Sigmoid colon (tissue), 7 donors: ENCODE data around the gene RALY. TPM values are rescaled to one million over a fixed set of nuclear protein-coding genes. Genes with fewer than 3 reads are reported as not detected.

Source experiments
- DNase-seq: peaks from one replicate; pipeline ENCODE4 v3.0.0-alpha.2; 2019
- H3K27ac ChIP-seq, 4 donors: fragments of 200-600 bp; sonication (generic); one replicate each; pipeline ENCODE4 v1.5.1; 2016 to 2019; ENCODE audit warnings: mild to moderate bottlenecking in 1 of 4
- H3K27me3 ChIP-seq, 3 donors: fragments of 200-600 bp; sonication (generic); one replicate each; pipeline ENCODE4 v1.5.1; 2019; ENCODE audit warnings: mild to moderate bottlenecking in 1 of 3
- H3K36me3 ChIP-seq, 4 donors: fragments of 200-600 bp; sonication (generic); one replicate each; pipeline ENCODE4 v1.5.1; 2016 to 2019
- H3K4me1 ChIP-seq, 4 donors: fragments of 200-600 bp; sonication (generic); one replicate each; pipeline ENCODE4 v1.5.1; 2017 to 2019
- H3K4me3 ChIP-seq, 4 donors: fragments of 200-600 bp; sonication (generic); one replicate each; pipeline ENCODE4 v1.5.1; 2017 to 2019; ENCODE audit warnings: mild to moderate bottlenecking in 2 of 4, moderate library complexity in 1 of 4
- H3K9me3 ChIP-seq, 4 donors: fragments of 200-600 bp in 3 of 4; sonication (generic) in 3 of 4; one replicate each; pipeline versions ENCODE4 v1.5.1 to v1.6.1; 2013 to 2019
- EP300 ChIP-seq, 4 donors: sonication (generic); formaldehyde crosslinking; IDR thresholded peaks; one replicate each; pipeline ENCODE4 v1.6.1; 2017; ENCODE audit warnings: antibody characterized with exemption in 4 of 4
- POLR2A ChIP-seq, 2 donors: fragments of 450-650 bp; IDR thresholded peaks; one replicate each; pipeline ENCODE4 v1.6.1; 2016; ENCODE audit warnings: antibody characterized with exemption in 2 of 2, mild to moderate bottlenecking in 2 of 2, moderate library complexity in 2 of 2
- POLR2AphosphoS5 ChIP-seq, 4 donors: sonication (generic); formaldehyde crosslinking; IDR thresholded peaks; one replicate each; pipeline ENCODE4 v1.6.1; 2017; ENCODE audit warnings: antibody characterized with exemption in 4 of 4
- WGBS, 2 donors: extraction: QIAGEN DNeasy Blood & Tissue Kit; methylation state at CpG; one replicate each; pipeline ENCODE4 v1.1.7; 2013; 5-methylcytosine and 5-hydroxymethylcytosine counted together
- intact Hi-C: fragments of 100-400 bp; cut with DNase I; formaldehyde crosslinking; loops from one replicate; pipeline ENCODE4 v1.15.1; 2023
- polyA plus RNA-seq, 3 donors: library from polyadenylated mRNA; stranded (reverse); fragments of 200-250 nt; gene quantifications; one replicate each; pipeline ENCODE4 v1.2.3, GENCODE V29; 2013
- total RNA-seq, 4 donors: library from RNA; depleted of rRNA; stranded (reverse); fragments of >200 nt; gene quantifications; one replicate each; pipeline ENCODE4 v1.1.0, GENCODE V29; 2016
- TF ChIP-seq, protein P1 (sequence below), 4 experiments: fragments of 450-650 bp in 3 of 4; fragments of 200-600 bp in 1 of 4; IDR thresholded peaks; one replicate each; pipeline ENCODE4 v1.5.1; 2016 to 2019; ENCODE audit warnings: antibody characterized with exemption in 4 of 4, mild to moderate bottlenecking in 3 of 4, moderate library complexity in 2 of 4
- donor health status: healthy with polysubstance abuse.
- donor health status: Bipolar disorder and iron deficiency.
- donor health status: healthy.

The RALY gene
- total and polyA plus RNA-seq, 7 donors, result 75.1 to 233 (median 94.5) TPM

DNA sequence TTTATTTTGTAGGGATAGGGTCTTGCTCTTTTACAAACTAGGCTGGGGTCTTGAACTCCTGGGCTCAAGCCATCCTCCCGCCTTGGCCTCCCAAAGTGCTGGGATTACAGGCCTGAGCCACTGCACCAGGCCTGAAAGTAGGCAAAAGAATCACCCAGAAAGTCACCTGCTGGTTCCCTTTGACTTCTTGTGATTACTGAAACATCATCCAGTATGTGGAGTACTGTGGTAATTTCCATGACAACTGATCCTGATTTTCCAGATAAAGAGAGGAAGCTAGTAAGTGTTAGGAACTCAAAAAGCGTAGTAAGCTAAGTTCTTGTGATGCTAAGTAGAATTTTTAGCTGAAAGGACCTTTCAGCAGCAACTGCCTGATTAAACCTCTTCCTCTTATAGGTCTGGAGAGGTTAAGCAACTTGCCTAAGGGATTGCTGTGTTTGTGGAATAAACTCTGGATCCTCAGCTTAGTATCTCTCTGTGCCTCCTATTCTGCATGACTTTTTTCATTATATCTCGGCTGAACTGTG is 16.8 kb downstream of the RALY start:
- DNase-seq, result no peak
- TF ChIP-seq, protein P1, sequence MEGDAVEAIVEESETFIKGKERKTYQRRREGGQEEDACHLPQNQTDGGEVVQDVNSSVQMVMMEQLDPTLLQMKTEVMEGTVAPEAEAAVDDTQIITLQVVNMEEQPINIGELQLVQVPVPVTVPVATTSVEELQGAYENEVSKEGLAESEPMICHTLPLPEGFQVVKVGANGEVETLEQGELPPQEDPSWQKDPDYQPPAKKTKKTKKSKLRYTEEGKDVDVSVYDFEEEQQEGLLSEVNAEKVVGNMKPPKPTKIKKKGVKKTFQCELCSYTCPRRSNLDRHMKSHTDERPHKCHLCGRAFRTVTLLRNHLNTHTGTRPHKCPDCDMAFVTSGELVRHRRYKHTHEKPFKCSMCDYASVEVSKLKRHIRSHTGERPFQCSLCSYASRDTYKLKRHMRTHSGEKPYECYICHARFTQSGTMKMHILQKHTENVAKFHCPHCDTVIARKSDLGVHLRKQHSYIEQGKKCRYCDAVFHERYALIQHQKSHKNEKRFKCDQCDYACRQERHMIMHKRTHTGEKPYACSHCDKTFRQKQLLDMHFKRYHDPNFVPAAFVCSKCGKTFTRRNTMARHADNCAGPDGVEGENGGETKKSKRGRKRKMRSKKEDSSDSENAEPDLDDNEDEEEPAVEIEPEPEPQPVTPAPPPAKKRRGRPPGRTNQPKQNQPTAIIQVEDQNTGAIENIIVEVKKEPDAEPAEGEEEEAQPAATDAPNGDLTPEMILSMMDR (IDR thresholded peaks at IDR 0.05), result no peak
- TF ChIP-seq EP300 (IDR thresholded peaks at IDR 0.05) (no peak), POLR2AphosphoS5 (IDR thresholded peaks at IDR 0.05) (no peak), POLR2A (IDR thresholded peaks at IDR 0.05) (no peak)
- H3K9me3 ChIP-seq, result no peaks in the 10 kb centered on the region
- 84 to 86% methylated on average over 3 of the region's 3 CpGs for WGBS, 2 donors
- no peak overlapping the region for H3K27ac ChIP-seq
- H3K4me1 ChIP-seq, result peaks cover 0 to 82% (median 57%) of the 10 kb centered on the region in 4 donors
- no peak overlapping the region for H3K4me3 ChIP-seq
- intact Hi-C loops, result no loop called here
- no peaks in the 10 kb centered on the region for H3K27me3 ChIP-seq
- no peaks in the 10 kb centered on the region for H3K36me3 ChIP-seq

DNA sequence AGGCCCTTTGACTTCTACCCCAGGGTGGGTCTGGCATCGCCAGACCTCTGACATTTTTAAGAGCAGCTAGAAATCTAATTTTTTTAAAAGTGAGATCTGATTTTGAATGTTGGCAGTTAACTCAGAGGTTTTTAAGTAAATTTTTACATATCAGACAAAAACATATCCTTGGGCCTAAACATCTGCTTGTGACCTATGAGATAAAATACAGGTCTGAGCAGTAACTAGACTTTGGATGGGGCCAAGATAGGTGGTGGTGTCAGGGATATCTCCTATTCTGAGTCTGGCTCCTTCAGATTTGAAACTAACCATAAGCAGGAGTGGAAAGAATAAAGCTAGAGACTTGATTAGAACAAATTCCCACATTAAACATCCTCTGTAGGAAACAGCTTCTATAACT is 17.6 kb downstream of the RALY start:
- H3K9me3 ChIP-seq, result no peaks in the 10 kb centered on the region
- no peaks in the 10 kb centered on the region for H3K36me3 ChIP-seq
- H3K27ac ChIP-seq, result no peak overlapping the region
- WGBS, 2 donors, result 100% methylated on average over 1 of the region's 1 CpG
- TF ChIP-seq POLR2AphosphoS5 (IDR thresholded peaks at IDR 0.05) (no peak), POLR2A (IDR thresholded peaks at IDR 0.05) (no peak), EP300 (IDR thresholded peaks at IDR 0.05) (no peak)
- TF ChIP-seq, protein P1 (IDR thresholded peaks at IDR 0.05), result no peak
- no peak overlapping the region for H3K4me3 ChIP-seq
- intact Hi-C loops, result no loop called here
- peaks cover 0 to 82% (median 60%) of the 10 kb centered on the region in 4 donors for H3K4me1 ChIP-seq
- DNase-seq, result no peak
- H3K27me3 ChIP-seq, result no peaks in the 10 kb centered on the region

DNA sequence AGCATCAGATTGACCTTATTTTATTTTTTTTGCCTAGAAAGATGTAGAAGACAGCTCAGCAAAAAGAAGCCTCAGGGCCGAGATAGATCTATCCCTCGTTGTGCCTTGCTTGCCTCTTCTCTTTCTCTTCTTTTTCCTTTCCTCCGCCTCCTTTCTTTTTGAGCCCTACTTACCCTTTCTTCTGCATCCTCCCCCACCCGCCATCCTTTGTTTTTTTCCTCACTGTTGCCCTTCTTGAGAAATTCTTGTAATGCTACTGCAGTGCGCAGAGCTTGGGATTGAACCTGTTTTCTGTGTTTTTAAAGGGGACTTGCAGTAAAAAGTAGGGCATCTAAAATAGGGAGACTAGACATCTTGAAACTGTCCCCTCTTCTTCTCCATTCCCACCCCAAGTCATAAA is 18.6 kb downstream of the RALY start:
- 92 to 93% methylated on average over 5 of the region's 5 CpGs for WGBS, 2 donors
- no peak overlapping the region for H3K27ac ChIP-seq
- intact Hi-C loops, result no loop called here

DNA sequence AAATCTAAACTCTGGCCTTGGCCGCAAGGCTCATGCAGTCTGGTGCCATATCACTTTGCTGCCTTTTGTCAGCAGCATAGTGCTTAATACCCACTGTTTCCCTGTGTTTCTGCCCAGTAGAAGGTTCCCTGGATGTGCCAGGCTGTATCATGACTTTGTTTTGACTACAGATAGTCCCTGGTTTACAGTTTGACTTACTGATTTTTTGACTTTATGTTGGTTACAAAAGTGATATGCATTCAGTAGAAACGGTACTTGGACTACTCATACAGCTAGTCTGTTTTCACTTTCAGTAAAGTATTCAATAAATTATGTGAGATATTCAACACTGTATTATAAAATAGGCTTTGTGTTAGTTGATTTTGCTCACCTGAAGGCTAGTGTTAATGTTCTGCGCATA is 19.0 kb downstream of the RALY start:
- Histone ChIP-seq H3K27ac (no peak overlapping the region), H3K27me3 (no peaks in the 10 kb centered on the region), H3K4me1 (peaks cover 0 to 92% (median 74%) of the 10 kb centered on the region in 4 donors), H3K4me3 (no peak overlapping the region), H3K9me3 (no peaks in the 10 kb centered on the region), H3K36me3 (no peaks in the 10 kb centered on the region)
- DNase-seq, result no peak
- intact Hi-C loops, result no loop called here
- WGBS, 2 donors, result 74 to 83% methylated on average over 3 of the region's 3 CpGs
- no peak for TF ChIP-seq POLR2A (IDR thresholded peaks at IDR 0.05)
- TF ChIP-seq EP300 (IDR thresholded peaks at IDR 0.05), result no peak
- TF ChIP-seq POLR2AphosphoS5 (IDR thresholded peaks at IDR 0.05), result no peak
- TF ChIP-seq, protein P1 (IDR thresholded peaks at IDR 0.05), result no peak

More for the DNA sequence above, 18.6 kb downstream of the RALY start:
- TF ChIP-seq POLR2A (IDR thresholded peaks at IDR 0.05) (no peak), POLR2AphosphoS5 (IDR thresholded peaks at IDR 0.05) (no peak), EP300 (IDR thresholded peaks at IDR 0.05) (no peak)
- TF ChIP-seq, protein P1 (IDR thresholded peaks at IDR 0.05), result no peak
- Histone ChIP-seq H3K9me3 (no peaks in the 10 kb centered on the region), H3K27me3 (no peaks in the 10 kb centered on the region), H3K4me3 (no peak overlapping the region), H3K36me3 (no peaks in the 10 kb centered on the region), H3K4me1 (peaks cover 0 to 88% (median 70%) of the 10 kb centered on the region in 4 donors)
- DNase-seq, result no peak

DNA sequence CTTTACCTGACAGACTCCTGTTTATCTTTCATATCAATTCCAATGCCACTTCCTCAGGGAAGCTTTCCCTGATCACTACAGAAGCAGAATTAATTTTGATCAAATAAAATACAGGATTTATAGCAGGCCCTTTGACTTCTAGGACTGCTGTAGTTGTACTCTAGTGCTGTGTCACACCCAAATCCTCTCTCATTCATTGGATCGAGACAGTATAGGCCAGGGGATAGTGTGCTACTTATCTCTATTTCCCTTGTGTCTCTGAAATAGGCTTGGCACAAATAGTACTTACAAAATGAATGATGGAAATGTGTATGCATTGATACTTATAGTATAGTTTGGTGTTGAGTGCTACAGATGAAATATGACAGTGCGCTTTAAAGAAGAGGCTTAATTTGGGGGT is 19.8 kb downstream of the RALY start:
- peaks cover 0 to 98% (median 78%) of the 10 kb centered on the region in 4 donors for H3K4me1 ChIP-seq
- TF ChIP-seq, protein P1 (IDR thresholded peaks at IDR 0.05), result no peak
- no peak for TF ChIP-seq EP300 (IDR thresholded peaks at IDR 0.05)
- TF ChIP-seq POLR2AphosphoS5 (IDR thresholded peaks at IDR 0.05), result no peak
- TF ChIP-seq POLR2A (IDR thresholded peaks at IDR 0.05), result no peak
- 59 to 86% methylated on average over 2 of the region's 2 CpGs for WGBS, 2 donors

More for the DNA sequence above, 19.8 kb downstream of the RALY start:
- Histone ChIP-seq H3K27ac (no peak overlapping the region), H3K4me3 (no peak overlapping the region), H3K27me3 (no peaks in the 10 kb centered on the region), H3K36me3 (no peaks in the 10 kb centered on the region), H3K9me3 (no peaks in the 10 kb centered on the region)
- intact Hi-C loops, result no loop called here
- no peak for DNase-seq
